ENCODE measurements around the gene HABP4. TPM values are rescaled to one million over a fixed set of nuclear protein-coding genes. Genes with fewer than 3 reads are reported as not detected.

The HABP4 gene
- total RNA-seq, 4 donors from 2014 or later, result 42.8 to 50.0 (median 46.3) TPM

DNA sequence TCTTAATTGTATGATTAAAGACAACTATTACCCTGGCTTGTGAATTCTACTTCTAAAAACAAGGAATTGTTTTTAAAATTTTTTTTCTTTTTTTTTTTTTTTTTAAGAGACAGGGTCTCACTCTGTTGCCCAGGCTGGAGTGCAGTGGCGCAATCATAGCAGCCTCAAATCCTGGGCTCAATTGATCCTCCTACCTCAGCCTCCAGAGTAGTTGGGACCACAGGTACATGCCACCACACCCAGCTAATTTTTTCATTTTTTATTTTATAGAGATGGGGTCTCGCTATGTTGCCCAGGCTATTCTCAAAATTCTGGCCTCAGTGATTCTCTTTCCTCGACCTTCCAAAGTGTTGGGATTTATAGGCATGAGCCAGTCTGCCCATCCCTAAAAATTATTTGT, 62.3 kb downstream of the HABP4 start:
- no peaks in the 10 kb centered on the region for H3K9me3 ChIP-seq
- H3K27ac ChIP-seq, result peak overlapping the region in 2 of 4 donors; percentile 76 to 91
- H3K27me3 ChIP-seq, result no peaks in the 10 kb centered on the region
- peaks cover 0 to 6% (median 0%) of the 10 kb centered on the region in 3 donors for H3K36me3 ChIP-seq
- DNase-seq (ENCODE audit: low spot score in 2 of 2), result no peak
- H3K4me1 ChIP-seq, result peaks cover 0 to 84% (median 34%) of the 10 kb centered on the region in 4 donors
- TF ChIP-seq, protein P1, sequence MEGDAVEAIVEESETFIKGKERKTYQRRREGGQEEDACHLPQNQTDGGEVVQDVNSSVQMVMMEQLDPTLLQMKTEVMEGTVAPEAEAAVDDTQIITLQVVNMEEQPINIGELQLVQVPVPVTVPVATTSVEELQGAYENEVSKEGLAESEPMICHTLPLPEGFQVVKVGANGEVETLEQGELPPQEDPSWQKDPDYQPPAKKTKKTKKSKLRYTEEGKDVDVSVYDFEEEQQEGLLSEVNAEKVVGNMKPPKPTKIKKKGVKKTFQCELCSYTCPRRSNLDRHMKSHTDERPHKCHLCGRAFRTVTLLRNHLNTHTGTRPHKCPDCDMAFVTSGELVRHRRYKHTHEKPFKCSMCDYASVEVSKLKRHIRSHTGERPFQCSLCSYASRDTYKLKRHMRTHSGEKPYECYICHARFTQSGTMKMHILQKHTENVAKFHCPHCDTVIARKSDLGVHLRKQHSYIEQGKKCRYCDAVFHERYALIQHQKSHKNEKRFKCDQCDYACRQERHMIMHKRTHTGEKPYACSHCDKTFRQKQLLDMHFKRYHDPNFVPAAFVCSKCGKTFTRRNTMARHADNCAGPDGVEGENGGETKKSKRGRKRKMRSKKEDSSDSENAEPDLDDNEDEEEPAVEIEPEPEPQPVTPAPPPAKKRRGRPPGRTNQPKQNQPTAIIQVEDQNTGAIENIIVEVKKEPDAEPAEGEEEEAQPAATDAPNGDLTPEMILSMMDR (IDR thresholded peaks at IDR 0.05), result no peak
- TF ChIP-seq POLR2A (IDR thresholded peaks at IDR 0.05), result no peak
- no peak for TF ChIP-seq EP300 (IDR thresholded peaks at IDR 0.05)
- no peak overlapping the region for H3K4me3 ChIP-seq
- 89 to 96% methylated on average over 3 of the region's 3 CpGs for WGBS, 2 donors

DNA sequence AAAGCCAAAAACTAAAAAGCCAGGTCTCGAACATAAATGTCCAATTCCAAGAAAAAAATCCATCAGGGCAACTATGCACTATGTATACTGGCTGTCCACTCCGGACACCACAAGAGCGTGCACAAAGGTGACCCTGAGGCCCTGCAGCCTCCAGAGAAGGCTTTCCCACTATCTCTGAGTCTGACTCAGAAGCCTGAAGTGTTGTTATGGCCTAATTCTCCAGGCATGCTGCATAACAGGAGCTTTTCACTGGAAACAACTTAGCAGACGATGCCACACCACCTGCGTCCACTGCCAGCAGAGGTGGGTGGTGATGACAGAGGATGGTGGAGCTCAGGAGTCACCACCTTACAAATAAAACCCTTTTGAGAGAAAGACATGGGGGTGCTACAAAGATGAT, 63.7 kb downstream of the HABP4 start:
- TF ChIP-seq POLR2A (IDR thresholded peaks at IDR 0.05), result no peak
- no peak for TF ChIP-seq EP300 (IDR thresholded peaks at IDR 0.05)
- WGBS, 2 donors, result 73 to 77% methylated on average over 5 of the region's 5 CpGs
- Histone ChIP-seq H3K36me3 (peaks cover 0 to 15% (median 0%) of the 10 kb centered on the region in 3 donors), H3K27me3 (no peaks in the 10 kb centered on the region), H3K4me3 (no peak overlapping the region), H3K4me1 (peaks cover 0 to 76% (median 32%) of the 10 kb centered on the region in 4 donors), H3K9me3 (no peaks in the 10 kb centered on the region), H3K27ac (peak overlapping the region; percentile 64 to 92 (median 78))
- no peak for DNase-seq (ENCODE audit: low spot score in 2 of 2)

DNA sequence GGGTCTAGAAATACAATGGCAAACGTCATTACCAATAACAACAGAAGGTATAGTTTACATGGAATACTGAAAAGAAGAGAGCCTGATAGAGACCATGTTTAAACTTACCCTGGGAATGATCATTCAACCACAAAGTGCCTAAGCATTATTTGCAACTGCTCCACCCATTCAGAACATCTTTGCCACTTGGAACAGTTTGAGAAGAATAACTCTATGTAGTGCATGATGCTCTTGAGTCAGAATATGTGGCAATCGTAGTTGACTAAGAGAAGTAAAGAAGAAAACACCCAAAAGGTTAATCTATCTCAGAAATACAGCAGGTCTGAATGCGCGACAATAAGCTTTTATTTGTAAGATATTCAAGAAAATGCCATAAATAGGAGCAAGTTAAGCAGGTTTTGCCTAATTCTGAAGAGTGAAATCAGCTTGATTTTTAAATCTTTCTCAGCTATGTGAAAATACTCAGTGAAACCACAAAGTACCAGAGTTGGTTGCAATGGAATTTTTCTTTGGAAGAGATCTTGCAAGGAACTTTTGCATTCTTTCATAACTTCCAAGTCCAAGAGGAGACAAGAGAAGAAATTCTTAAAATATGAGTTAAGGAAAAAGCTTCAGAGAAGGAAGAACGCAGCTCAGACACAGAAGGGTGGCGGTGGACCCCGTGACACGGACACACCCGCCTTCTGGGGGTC, 64.3 kb downstream of the HABP4 start:
- no peaks in the 10 kb centered on the region for H3K27me3 ChIP-seq
- no peaks in the 10 kb centered on the region for H3K9me3 ChIP-seq
- TF ChIP-seq EP300 (IDR thresholded peaks at IDR 0.05) (peak in 1 of 2 donors; percentile 80), POLR2A (IDR thresholded peaks at IDR 0.05) (no peak)
- WGBS, 2 donors, result 31 to 34% methylated on average over 9 of the region's 9 CpGs
- peak in 1 of 2 donors; percentile 39 for DNase-seq (ENCODE audit: low spot score in 2 of 2)
- H3K4me1 ChIP-seq, result peaks cover 0 to 73% (median 27%) of the 10 kb centered on the region in 4 donors
- H3K27ac ChIP-seq, result peak overlapping the region; percentile 64 to 92 (median 78)
- H3K4me3 ChIP-seq, result peak overlapping the region in 1 of 4 donors; percentile 32
- peaks cover 0 to 21% (median 0%) of the 10 kb centered on the region in 3 donors for H3K36me3 ChIP-seq

DNA sequence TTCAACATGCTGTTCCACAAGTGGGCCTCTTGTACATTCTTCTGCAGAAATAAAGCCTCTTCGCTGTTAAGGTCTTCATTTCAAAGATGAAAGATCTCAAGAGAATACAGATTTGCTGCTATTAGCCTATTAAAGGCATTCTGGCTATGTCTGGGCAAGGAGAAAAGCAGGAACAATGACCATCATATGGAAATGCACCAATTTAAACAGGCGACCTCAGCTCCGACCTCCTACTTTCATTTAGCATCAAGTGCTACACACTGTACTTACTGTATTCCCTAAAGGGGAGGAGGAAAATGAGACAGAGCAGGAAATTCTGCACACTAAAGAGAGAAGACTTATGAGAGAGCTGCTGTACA, 64.8 kb downstream of the HABP4 start:
- Histone ChIP-seq H3K36me3 (peaks cover 0 to 22% (median 0%) of the 10 kb centered on the region in 3 donors), H3K4me3 (peak overlapping the region in 1 of 4 donors; percentile 32), H3K9me3 (no peaks in the 10 kb centered on the region), H3K27ac (peak overlapping the region; percentile 64 to 92 (median 78)), H3K27me3 (no peaks in the 10 kb centered on the region), H3K4me1 (peaks cover 0 to 72% (median 25%) of the 10 kb centered on the region in 4 donors)
- DNase-seq (ENCODE audit: low spot score in 2 of 2), result no peak
- 14 to 26% methylated on average over 3 of the region's 3 CpGs for WGBS, 2 donors
- TF ChIP-seq EP300 (IDR thresholded peaks at IDR 0.05) (no peak), POLR2A (IDR thresholded peaks at IDR 0.05) (no peak)
- TF ChIP-seq, protein P1 (IDR thresholded peaks at IDR 0.05), result no peak

DNA sequence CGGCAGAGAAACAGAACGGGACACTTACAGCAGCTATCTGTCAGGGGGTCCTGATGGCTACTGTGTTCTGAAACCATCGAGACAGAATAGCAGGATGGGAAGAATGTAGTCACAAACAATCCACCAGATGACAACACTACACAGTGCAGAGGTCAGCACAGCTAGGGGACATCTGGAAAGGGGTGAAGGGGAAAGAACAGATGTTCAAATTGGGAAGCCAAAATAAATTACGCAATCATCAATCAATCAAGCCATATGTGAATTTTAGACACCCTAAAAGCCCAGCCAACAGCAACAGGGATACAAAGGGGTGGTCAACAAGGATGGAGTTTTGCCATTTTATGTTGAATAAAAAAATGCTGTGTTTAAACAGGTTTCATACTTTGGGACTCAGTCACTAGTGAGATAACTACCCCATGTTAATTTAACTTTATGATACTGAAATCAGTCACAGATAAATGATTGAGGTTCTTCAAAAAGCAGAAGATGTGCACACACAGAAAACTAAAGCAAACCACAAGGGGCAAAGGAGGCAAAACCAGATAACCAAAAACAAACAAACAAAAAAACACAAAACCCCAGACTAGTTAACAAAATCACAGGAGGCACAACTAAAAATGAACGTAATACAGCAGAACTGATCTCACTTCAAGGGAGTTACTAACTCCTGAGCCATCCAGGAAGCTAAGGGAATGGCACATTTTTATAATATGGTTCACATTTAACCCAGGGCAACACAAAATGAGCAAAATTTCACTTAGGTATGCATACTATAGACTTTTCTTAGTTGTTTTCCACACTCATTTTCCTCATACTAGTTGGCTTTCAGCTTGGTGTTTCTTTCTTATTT, 65.9 kb downstream of the HABP4 start:
- Histone ChIP-seq H3K27ac (peak overlapping the region; percentile 64 to 92 (median 78)), H3K27me3 (no peaks in the 10 kb centered on the region), H3K36me3 (peaks cover 0 to 22% (median 0%) of the 10 kb centered on the region in 3 donors), H3K4me1 (peaks cover 0 to 72% (median 25%) of the 10 kb centered on the region in 4 donors), H3K4me3 (peak overlapping the region in 1 of 4 donors; percentile 32), H3K9me3 (no peaks in the 10 kb centered on the region)
- peak in 1 of 2 donors; percentile 36 for DNase-seq (ENCODE audit: low spot score in 2 of 2)
- 32 to 33% methylated on average over 5 of the region's 5 CpGs for WGBS, 2 donors
- peak in 1 of 2 donors; percentile 74 for TF ChIP-seq EP300 (IDR thresholded peaks at IDR 0.05)
- TF ChIP-seq, protein P1 (IDR thresholded peaks at IDR 0.05), result no peak
